HepG2 (cell line): Measurements from ENCODE around the gene GLDC.

ENCODE experiments used
- ELF4 ChIP-seq: sonication (generic); formaldehyde crosslinking; IDR thresholded peaks from 2 replicates; pipeline ENCODE4 v1.5.0; 2020; ENCODE audit warnings: missing genetic modification reagents, mild to moderate bottlenecking, moderate library complexity, borderline replicate concordance
- IRX3 ChIP-seq: sonication (generic); formaldehyde crosslinking; IDR thresholded peaks from 2 replicates; pipeline ENCODE4 v1.8.1; 2023; ENCODE audit warnings: mild to moderate bottlenecking, low read depth, missing genetic modification reagents, borderline replicate concordance
- KDM4B ChIP-seq: sonication (generic); formaldehyde crosslinking; IDR thresholded peaks from 2 replicates; pipeline ENCODE4 v1.4.0; 2020; ENCODE audit warnings: missing genetic modification reagents
- POLR2AphosphoS5 ChIP-seq: IDR thresholded peaks from 2 replicates; pipeline ENCODE4 v1.6.1; 2012; ENCODE audit warnings: low read depth, low read length
- TAF1 ChIP-seq: sonication (generic); formaldehyde crosslinking; IDR thresholded peaks from 2 replicates; pipeline ENCODE4 v1.4.0; 2020; ENCODE audit warnings: missing genetic modification reagents
- U2AF2 ChIP-seq: fragments of 200-400 bp; formaldehyde crosslinking; IDR thresholded peaks from 2 replicates; pipeline ENCODE4 v1.6.1; 2017; ENCODE audit warnings: low read depth, mild to moderate bottlenecking, low read length
- ZNF24 ChIP-seq: fragments of 450-650 bp; IDR thresholded peaks from 2 replicates; pipeline ENCODE4 v1.6.1; 2017; ENCODE audit warnings: antibody characterized with exemption, mild to moderate bottlenecking
- ZNF333 ChIP-seq: sonication (generic); formaldehyde crosslinking; IDR thresholded peaks from 2 replicates; pipeline ENCODE4 v1.4.0; 2020; ENCODE audit warnings: mild to moderate bottlenecking, missing genetic modification reagents, borderline replicate concordance
- ZNF354B ChIP-seq: sonication (generic); formaldehyde crosslinking; IDR thresholded peaks from 2 replicates; pipeline ENCODE4 v1.8.0; 2022; ENCODE audit warnings: mild to moderate bottlenecking, missing genetic modification reagents
- TF ChIP-seq, protein P1 (sequence below): IDR thresholded peaks from 2 replicates; pipeline ENCODE4 v1.6.1; 2012; ENCODE audit warnings: inconsistent platforms
- TF ChIP-seq, protein P2 (sequence below): sonication (generic); formaldehyde crosslinking; IDR thresholded peaks from 2 replicates; pipeline ENCODE4 v1.8.1; 2022; ENCODE audit warnings: mild to moderate bottlenecking, missing genetic modification reagents

DNA sequence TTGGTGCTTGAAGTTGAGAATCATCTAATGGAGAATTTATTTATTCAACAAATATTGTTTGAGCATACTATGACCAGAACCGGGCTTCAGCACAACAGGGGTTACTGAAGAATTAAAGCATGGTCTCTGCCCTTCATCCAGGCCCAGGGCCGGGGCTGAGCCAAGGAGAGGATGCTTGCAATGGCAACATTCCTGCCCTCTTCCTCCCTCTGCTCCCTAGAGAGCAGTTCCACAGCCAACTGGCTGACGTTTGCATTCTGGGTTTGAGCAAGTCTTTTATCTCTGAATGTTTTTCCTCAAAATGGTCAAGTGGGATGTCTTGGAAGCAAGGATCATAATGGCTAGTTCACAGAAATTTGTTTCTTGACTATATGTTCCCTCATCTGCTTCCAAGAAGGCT is 80.7 kb downstream of the GLDC start:
- TF ChIP-seq ZNF333 (CRISPR knock-in tag) = no peak
- no peak for TF ChIP-seq TAF1 (CRISPR knock-in tag)
- no peak for TF ChIP-seq ZNF24
- no peak for TF ChIP-seq KDM4B (CRISPR knock-in tag)
- TF ChIP-seq, protein P1, sequence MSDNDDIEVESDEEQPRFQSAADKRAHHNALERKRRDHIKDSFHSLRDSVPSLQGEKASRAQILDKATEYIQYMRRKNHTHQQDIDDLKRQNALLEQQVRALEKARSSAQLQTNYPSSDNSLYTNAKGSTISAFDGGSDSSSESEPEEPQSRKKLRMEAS = no peak
- TF ChIP-seq U2AF2 = no peak
- no peak for TF ChIP-seq POLR2AphosphoS5
- TF ChIP-seq IRX3 (CRISPR knock-in tag) = no peak
- TF ChIP-seq, protein P2, sequence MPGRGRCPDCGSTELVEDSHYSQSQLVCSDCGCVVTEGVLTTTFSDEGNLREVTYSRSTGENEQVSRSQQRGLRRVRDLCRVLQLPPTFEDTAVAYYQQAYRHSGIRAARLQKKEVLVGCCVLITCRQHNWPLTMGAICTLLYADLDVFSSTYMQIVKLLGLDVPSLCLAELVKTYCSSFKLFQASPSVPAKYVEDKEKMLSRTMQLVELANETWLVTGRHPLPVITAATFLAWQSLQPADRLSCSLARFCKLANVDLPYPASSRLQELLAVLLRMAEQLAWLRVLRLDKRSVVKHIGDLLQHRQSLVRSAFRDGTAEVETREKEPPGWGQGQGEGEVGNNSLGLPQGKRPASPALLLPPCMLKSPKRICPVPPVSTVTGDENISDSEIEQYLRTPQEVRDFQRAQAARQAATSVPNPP (CRISPR knock-in tag) = no peak
- no peak for TF ChIP-seq ELF4 (CRISPR knock-in tag)
- TF ChIP-seq ZNF354B (CRISPR knock-in tag) = no peak
